Astrocyte (in vitro differentiated cells and primary cell): Measurements from ENCODE around the gene KCNB1. TPM values are rescaled to one million over a fixed set of nuclear protein-coding genes. Genes with fewer than 3 reads are reported as not detected.

Experiments used
- DNase-seq: peaks from one replicate; pipeline ENCODE4 v3.0.0-alpha.2; 2010; ENCODE audit warnings: low read depth
- FAIRE-seq: peaks from 2 replicates; lab custom pipeline; 2011; peaks lifted over from hg19 to GRCh38; lab: Jason Lieb, UNC
- H2AFZ ChIP-seq: 2 replicates; pipeline ENCODE4 v1.6.0; 2012; ENCODE audit warnings: low read depth, low read length, inconsistent platforms
- H3K27ac ChIP-seq: 2 replicates; pipeline ENCODE4 v1.5.1; 2011; ENCODE audit warnings: low read depth, low read length, inconsistent platforms
- H3K27me3 ChIP-seq: 2 replicates; pipeline ENCODE4 v1.6.0; 2011; ENCODE audit warnings: low read length, inconsistent platforms; ENCODE audit not compliant: insufficient read depth
- H3K36me3 ChIP-seq: 2 replicates; pipeline ENCODE4 v1.5.1; 2011; ENCODE audit warnings: low read length, inconsistent platforms; ENCODE audit not compliant: insufficient read depth
- H3K4me1 ChIP-seq: 2 replicates; pipeline ENCODE4 v1.5.1; 2011; ENCODE audit warnings: low read length, inconsistent platforms; ENCODE audit not compliant: insufficient read depth
- H3K4me2 ChIP-seq: 2 replicates; pipeline ENCODE4 v1.6.0; 2012; ENCODE audit warnings: low read length, inconsistent platforms
- H3K4me3 ChIP-seq: 2 replicates; pipeline ENCODE4 v1.5.1; 2011; ENCODE audit warnings: low read depth, mild to moderate bottlenecking, low read length, inconsistent platforms; ENCODE audit not compliant: insufficient read depth
- H3K79me2 ChIP-seq: 2 replicates; pipeline ENCODE4 v1.6.0; 2012; ENCODE audit warnings: mild to moderate bottlenecking, low read length, inconsistent platforms; ENCODE audit not compliant: insufficient read depth
- H3K9ac ChIP-seq: 2 replicates; pipeline ENCODE4 v1.6.0; 2012; ENCODE audit warnings: mild to moderate bottlenecking, low read length, inconsistent platforms
- H3K9me3 ChIP-seq: 2 replicates; pipeline ENCODE4 v1.5.1; 2012; ENCODE audit warnings: low read depth, mild to moderate bottlenecking, low read length, inconsistent platforms; ENCODE audit not compliant: insufficient read depth
- H4K20me1 ChIP-seq: 2 replicates; pipeline ENCODE4 v1.6.0; 2012; ENCODE audit warnings: low read length, inconsistent platforms; ENCODE audit not compliant: insufficient read depth
- H3K27ac Mint-ChIP-seq: one replicate; pipeline ENCODE4 v1.8.0; 2021; ENCODE audit warnings: mild to moderate bottlenecking, mixed read lengths; ENCODE audit not compliant: unreplicated experiment
- H3K27me3 Mint-ChIP-seq: one replicate; pipeline ENCODE4 v1.8.0; 2021; ENCODE audit warnings: low read depth, mixed read lengths; ENCODE audit not compliant: unreplicated experiment
- H3K36me3 Mint-ChIP-seq: one replicate; pipeline ENCODE4 v1.8.0; 2021; ENCODE audit warnings: low read depth, mixed read lengths; ENCODE audit not compliant: unreplicated experiment
- H3K4me1 Mint-ChIP-seq: one replicate; pipeline ENCODE4 v1.8.0; 2021; ENCODE audit warnings: low read depth, mixed read lengths; ENCODE audit not compliant: unreplicated experiment
- H3K4me3 Mint-ChIP-seq: one replicate; pipeline ENCODE4 v1.8.0; 2021; ENCODE audit warnings: mild to moderate bottlenecking, moderate library complexity, mixed read lengths; ENCODE audit not compliant: unreplicated experiment
- H3K9me3 Mint-ChIP-seq: one replicate; pipeline ENCODE4 v1.8.0; 2021; ENCODE audit warnings: mild to moderate bottlenecking, mixed read lengths; ENCODE audit not compliant: unreplicated experiment
- EZH2 ChIP-seq: IDR thresholded peaks from 2 replicates; pipeline ENCODE4 v1.6.1; 2012; ENCODE audit warnings: mild to moderate bottlenecking, low read length, inconsistent platforms; ENCODE audit not compliant: insufficient read depth
- total RNA-seq: library from RNA; stranded (reverse); gene quantifications from 2 replicates; pipeline ENCODE4 v1.2.1, GENCODE V29; 2021
- TF ChIP-seq, protein P1 (sequence below): IDR thresholded peaks from 2 replicates; pipeline ENCODE4 v1.5.1; 2011; ENCODE audit warnings: low read depth, mild to moderate bottlenecking, inconsistent platforms, low read length, moderate library complexity; ENCODE audit not compliant: insufficient read depth

KCNB1 gene
- total RNA-seq, 1 donor from 2014 or later: 0.48 TPM

DNA sequence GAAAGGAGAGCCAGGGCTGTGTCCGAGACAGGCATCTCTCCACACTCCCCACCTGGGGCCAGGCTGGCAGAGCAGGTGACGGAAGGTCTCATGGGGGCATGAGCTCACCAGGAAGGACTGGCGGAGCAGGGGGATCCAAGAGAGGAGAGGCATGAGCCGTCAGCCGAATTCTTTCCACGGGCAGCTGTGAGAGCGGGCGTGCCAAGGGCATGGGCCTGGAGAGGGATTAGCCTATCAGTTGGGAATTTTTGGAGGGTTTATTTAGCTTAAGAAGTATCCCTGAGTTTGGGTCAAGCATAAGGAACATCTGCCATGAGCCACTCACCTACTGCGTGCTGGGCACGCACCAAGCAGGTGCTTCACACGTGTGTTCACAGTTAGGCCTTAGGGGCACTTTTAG, 144.4 kb downstream of the KCNB1 start:
- no peaks in the 10 kb centered on the region for H3K36me3 Mint-ChIP-seq
- DNase-seq: no peak
- no peak overlapping the region for H3K4me2 ChIP-seq
- H3K79me2 ChIP-seq: no peaks in the 10 kb centered on the region
- peaks cover 2% of the 10 kb centered on the region for H3K27me3 ChIP-seq
- H2AFZ ChIP-seq: no peak overlapping the region
- H3K9me3 Mint-ChIP-seq: no peaks in the 10 kb centered on the region
- H3K4me3 Mint-ChIP-seq: no peak overlapping the region
- peaks cover 3% of the 10 kb centered on the region for H3K4me1 ChIP-seq
- TF ChIP-seq, protein P1, sequence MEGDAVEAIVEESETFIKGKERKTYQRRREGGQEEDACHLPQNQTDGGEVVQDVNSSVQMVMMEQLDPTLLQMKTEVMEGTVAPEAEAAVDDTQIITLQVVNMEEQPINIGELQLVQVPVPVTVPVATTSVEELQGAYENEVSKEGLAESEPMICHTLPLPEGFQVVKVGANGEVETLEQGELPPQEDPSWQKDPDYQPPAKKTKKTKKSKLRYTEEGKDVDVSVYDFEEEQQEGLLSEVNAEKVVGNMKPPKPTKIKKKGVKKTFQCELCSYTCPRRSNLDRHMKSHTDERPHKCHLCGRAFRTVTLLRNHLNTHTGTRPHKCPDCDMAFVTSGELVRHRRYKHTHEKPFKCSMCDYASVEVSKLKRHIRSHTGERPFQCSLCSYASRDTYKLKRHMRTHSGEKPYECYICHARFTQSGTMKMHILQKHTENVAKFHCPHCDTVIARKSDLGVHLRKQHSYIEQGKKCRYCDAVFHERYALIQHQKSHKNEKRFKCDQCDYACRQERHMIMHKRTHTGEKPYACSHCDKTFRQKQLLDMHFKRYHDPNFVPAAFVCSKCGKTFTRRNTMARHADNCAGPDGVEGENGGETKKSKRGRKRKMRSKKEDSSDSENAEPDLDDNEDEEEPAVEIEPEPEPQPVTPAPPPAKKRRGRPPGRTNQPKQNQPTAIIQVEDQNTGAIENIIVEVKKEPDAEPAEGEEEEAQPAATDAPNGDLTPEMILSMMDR: no peak
- TF ChIP-seq EZH2: no peak
- no peak overlapping the region for H3K4me3 ChIP-seq
- H3K9me3 ChIP-seq: no peaks in the 10 kb centered on the region
- no peaks in the 10 kb centered on the region for H4K20me1 ChIP-seq
- H3K27me3 Mint-ChIP-seq: peaks cover 39% of the 10 kb centered on the region
- H3K4me1 Mint-ChIP-seq: peaks cover 4% of the 10 kb centered on the region
- no peak overlapping the region for H3K27ac ChIP-seq
- FAIRE-seq: no peak
- H3K27ac Mint-ChIP-seq: no peak overlapping the region
- no peak overlapping the region for H3K9ac ChIP-seq
- H3K36me3 ChIP-seq: no peaks in the 10 kb centered on the region

DNA sequence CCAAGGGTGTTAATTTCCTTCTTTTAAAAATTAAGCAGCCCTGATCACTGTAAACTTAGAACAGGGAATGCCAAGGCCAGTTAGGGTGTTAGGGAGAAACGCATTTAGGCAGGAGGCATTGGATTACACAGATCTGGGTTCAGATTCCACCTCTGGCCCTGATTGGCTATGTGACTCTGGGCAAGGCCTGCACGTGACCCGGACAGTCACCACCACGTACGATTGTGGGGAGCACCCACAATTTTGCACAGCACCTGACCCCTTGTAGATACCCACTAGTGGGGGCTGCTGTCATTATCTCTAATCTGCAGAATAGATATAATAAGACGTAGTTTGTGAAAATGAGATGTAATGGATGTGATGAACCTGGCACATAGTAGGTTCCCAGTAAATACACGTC, 145.1 kb downstream of the KCNB1 start:
- Mint-ChIP-seq H3K36me3 (no peaks in the 10 kb centered on the region), H3K4me3 (no peak overlapping the region), H3K27ac (no peak overlapping the region), H3K27me3 (peaks cover 46% of the 10 kb centered on the region), H3K4me1 (no peaks in the 10 kb centered on the region), H3K9me3 (no peaks in the 10 kb centered on the region)
- Histone ChIP-seq H3K4me1 (no peaks in the 10 kb centered on the region), H3K27ac (no peak overlapping the region), H3K9ac (no peak overlapping the region), H3K27me3 (peaks cover 8% of the 10 kb centered on the region), H3K4me3 (no peak overlapping the region), H3K79me2 (no peaks in the 10 kb centered on the region), H3K36me3 (no peaks in the 10 kb centered on the region), H3K9me3 (no peaks in the 10 kb centered on the region), H2AFZ (no peak overlapping the region), H3K4me2 (no peak overlapping the region), H4K20me1 (no peaks in the 10 kb centered on the region)
- TF ChIP-seq, protein P1: no peak
- TF ChIP-seq EZH2: no peak
- no peak for FAIRE-seq
- no peak for DNase-seq

GRCh38 chr20:49336786-49337185, 145.7 kb downstream of the KCNB1 start:
- H3K9me3 ChIP-seq: no peaks in the 10 kb centered on the region
- Mint-ChIP-seq H3K36me3 (no peaks in the 10 kb centered on the region), H3K27ac (no peak overlapping the region), H3K9me3 (no peaks in the 10 kb centered on the region), H3K4me1 (no peaks in the 10 kb centered on the region), H3K4me3 (no peak overlapping the region), H3K27me3 (peaks cover 49% of the 10 kb centered on the region)
- H3K27me3 ChIP-seq: peaks cover 12% of the 10 kb centered on the region
- H3K9ac ChIP-seq: no peak overlapping the region
- H2AFZ ChIP-seq: no peak overlapping the region
- H3K4me3 ChIP-seq: no peak overlapping the region
- no peaks in the 10 kb centered on the region for H3K4me1 ChIP-seq
- H3K27ac ChIP-seq: no peak overlapping the region
- no peak overlapping the region for H3K4me2 ChIP-seq
- TF ChIP-seq EZH2: no peak
- TF ChIP-seq, protein P1: no peak
- no peaks in the 10 kb centered on the region for H3K36me3 ChIP-seq
- DNase-seq: no peak
- H3K79me2 ChIP-seq: no peaks in the 10 kb centered on the region
- H4K20me1 ChIP-seq: no peaks in the 10 kb centered on the region
- FAIRE-seq: no peak
